Tibial nerve (tissue), 4 donors: ENCODE data around the gene OCRL.

Experiments used
- CTCF ChIP-seq, 5 experiments: fragments of 200-600 bp in 3 of 5; fragments of 450-650 bp in 2 of 5; sonication (generic) in 3 of 5; IDR thresholded peaks; one replicate each; pipeline ENCODE4 v1.5.1; 2016 to 2019; ENCODE audit warnings: antibody characterized with exemption in 5 of 5, mild to moderate bottlenecking in 3 of 5, moderate library complexity in 2 of 5
- EP300 ChIP-seq, 2 donors: sonication (generic); formaldehyde crosslinking; IDR thresholded peaks; one replicate each; pipeline ENCODE4 v1.6.1; 2017; ENCODE audit warnings: antibody characterized with exemption in 2 of 2, mild to moderate bottlenecking in 1 of 2
- POLR2A ChIP-seq, 2 donors: fragments of 450-650 bp; IDR thresholded peaks; one replicate each; pipeline ENCODE4 v1.6.1; 2017; ENCODE audit warnings: antibody characterized with exemption in 2 of 2, mild to moderate bottlenecking in 2 of 2, moderate library complexity in 2 of 2

DNA sequence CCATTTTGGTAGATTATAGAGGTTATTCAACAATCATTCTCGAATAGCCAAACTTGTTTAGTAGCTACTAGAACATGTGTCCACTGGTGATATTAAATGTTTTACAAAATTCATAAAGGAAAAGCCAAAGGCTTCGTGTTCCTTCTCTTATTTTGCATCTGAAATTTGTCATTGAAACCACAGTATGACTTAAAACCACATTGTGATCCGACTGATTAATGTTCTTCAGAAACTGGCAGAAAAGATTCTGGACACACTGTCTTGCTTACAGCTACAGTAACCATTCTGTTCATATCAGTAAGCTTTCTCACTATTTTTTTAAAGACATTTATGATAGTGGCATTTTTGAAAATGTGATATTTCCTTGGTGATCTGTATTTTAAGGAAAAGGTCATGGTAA lies 14.2 kb upstream of the OCRL start:
- TF ChIP-seq CTCF (IDR thresholded peaks at IDR 0.05) (no peak), POLR2A (IDR thresholded peaks at IDR 0.05) (no peak), EP300 (IDR thresholded peaks at IDR 0.05) (no peak)
